ENCODE measurements around the gene RASGRF1.

RASGRF1 gene

DNA sequence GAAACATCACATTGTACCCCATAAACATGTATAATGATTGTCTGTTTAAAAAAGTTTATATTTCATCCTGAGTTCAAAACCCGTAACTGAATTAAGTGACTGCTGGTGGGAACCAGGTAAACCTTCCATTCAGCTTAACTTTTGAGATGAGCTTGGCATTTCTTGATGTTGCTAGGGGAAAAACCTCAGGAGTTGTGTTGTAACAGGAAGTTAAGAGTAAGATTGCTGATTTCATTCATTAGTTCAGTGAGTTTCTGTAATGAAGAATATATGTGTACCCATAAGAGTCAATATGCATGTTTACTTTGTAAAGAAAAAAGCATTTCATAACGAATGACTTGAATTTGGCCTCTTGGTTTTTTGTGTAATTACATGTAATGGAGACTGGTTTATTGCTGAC lies 178.3 kb downstream of the RASGRF1 start:
- no peak for DNase-seq (ENCODE audit: low read depth)
- H3K4me3 ChIP-seq (ENCODE audit: low read length): no peak overlapping the region
- TF ChIP-seq, protein P1, sequence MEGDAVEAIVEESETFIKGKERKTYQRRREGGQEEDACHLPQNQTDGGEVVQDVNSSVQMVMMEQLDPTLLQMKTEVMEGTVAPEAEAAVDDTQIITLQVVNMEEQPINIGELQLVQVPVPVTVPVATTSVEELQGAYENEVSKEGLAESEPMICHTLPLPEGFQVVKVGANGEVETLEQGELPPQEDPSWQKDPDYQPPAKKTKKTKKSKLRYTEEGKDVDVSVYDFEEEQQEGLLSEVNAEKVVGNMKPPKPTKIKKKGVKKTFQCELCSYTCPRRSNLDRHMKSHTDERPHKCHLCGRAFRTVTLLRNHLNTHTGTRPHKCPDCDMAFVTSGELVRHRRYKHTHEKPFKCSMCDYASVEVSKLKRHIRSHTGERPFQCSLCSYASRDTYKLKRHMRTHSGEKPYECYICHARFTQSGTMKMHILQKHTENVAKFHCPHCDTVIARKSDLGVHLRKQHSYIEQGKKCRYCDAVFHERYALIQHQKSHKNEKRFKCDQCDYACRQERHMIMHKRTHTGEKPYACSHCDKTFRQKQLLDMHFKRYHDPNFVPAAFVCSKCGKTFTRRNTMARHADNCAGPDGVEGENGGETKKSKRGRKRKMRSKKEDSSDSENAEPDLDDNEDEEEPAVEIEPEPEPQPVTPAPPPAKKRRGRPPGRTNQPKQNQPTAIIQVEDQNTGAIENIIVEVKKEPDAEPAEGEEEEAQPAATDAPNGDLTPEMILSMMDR (conservative IDR thresholded peaks at IDR 0.05; ENCODE audit: low read length): no peak

DNA sequence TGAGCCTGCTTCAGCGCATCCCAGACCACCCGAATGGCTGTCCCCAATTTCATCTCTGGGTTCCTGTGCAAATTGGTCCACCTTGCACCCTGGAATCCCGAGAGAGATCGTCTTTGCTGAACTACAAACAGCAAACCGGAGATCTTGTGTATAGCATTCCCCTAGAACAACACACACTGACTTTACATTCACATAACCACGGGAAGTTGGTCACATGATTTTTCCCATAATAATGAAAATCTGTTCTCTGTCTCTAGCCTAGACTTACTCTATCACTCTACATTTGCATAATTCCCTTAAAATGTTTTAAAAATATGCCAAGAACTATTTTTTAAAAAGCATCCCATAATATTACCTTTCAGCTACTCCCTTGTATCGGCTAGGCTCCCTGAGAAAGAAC lies 180.3 kb downstream of the RASGRF1 start:
- TF ChIP-seq, protein P1 (conservative IDR thresholded peaks at IDR 0.05; ENCODE audit: low read length): no peak
- no peak for DNase-seq (ENCODE audit: low read depth)
- no peak overlapping the region for H3K4me3 ChIP-seq (ENCODE audit: low read length)

Measured in AG10803 (cell line).